GM18909 (cell line): ENCODE data around the gene TMEM106C.

ENCODE experiments used
- ATAC-seq: cut with Tn5 transposase; IDR thresholded peaks from one replicate; pipeline ENCODE4 v1.9.1; 2021; ENCODE audit warnings: mild to moderate bottlenecking; ENCODE audit not compliant: unreplicated experiment, poor library complexity

TMEM106C gene

DNA sequence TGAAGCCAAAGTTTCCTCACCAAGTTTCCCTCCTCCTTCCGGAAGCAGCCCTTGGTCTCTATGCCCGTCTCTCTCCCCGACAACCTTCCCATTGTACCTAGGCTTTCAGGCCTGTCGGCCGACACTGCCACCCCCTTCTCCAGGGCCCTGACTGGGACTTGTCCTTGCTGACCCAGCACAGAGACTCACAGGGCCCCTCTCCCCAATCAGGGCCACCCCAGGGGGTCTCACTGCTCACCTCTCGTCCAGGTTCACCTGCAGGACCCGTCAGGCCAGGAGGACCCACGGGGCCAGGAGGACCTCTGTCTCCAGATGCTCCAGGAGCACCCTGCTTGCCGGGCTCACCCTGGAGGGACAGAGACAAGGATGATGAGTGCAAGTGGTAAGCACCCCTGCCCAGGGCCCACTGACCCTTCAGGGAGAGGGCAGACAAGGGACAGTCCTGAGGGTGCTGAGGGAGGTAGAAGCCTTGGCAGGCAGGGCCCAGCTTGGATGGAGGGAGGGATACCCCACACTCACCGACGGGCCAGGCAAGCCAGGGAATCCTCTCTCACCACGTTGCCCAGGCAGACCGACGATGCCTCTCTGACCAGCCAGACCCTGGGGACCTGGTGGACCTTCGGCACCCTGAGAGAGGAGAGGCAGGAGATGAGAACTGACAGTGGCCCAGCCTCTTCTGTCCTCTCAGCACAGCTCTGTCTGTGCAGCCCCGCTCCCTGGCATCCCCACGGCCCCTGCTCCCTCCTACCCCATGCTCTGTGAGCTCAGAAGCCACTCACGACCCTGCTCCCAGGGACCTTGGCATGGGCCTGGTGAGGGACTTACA, 14.6 kb downstream of the TMEM106C start:
- no peak for ATAC-seq

- no peak for ATAC-seq
Measured at GRCh38 chr12:47978598-47978873, 15.1 kb downstream of the TMEM106C start.

DNA sequence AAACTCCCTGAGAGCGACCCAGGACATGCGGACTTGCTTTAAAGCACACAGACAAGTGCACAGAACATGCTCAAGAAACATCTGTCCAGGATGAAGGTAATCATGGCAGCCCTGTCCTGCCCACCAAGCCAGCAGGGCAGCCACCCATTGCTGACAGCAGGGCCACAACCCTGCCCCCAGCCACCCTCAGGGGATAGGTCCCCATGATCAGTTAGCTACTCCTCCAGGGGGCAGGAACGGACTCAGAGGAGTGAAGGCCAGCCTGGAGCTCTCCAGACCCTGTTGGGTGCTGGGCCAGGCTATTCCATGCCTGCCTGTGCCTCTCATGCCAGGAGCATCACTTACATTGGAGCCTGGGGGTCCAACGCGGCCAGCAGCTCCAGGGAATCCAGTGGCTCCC, 15.8 kb downstream of the TMEM106C start:
- no peak for ATAC-seq

DNA sequence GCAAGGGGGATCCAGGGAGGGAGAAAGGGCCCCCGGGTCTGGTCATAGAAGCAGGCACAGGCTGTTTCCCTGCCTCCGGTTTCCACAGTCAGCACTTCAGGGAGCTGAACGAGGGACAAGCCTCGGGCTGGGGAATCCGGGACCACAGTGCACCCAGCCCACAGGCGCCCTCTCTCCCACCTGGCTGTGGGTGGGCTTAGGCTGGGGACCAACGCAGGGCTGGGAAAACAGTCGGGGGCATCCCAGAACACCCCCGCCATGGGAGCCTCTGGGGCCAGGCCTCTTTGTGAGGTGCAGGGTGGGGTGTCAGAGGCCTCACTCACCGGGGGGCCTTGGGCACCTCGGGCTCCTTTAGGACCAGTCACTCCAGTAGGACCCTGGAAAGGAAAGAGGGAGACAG, 16.3 kb downstream of the TMEM106C start:
- ATAC-seq = no peak

- ATAC-seq = no peak
Measured at GRCh38 chr12:47980197-47980596, 16.8 kb downstream of the TMEM106C start.

DNA sequence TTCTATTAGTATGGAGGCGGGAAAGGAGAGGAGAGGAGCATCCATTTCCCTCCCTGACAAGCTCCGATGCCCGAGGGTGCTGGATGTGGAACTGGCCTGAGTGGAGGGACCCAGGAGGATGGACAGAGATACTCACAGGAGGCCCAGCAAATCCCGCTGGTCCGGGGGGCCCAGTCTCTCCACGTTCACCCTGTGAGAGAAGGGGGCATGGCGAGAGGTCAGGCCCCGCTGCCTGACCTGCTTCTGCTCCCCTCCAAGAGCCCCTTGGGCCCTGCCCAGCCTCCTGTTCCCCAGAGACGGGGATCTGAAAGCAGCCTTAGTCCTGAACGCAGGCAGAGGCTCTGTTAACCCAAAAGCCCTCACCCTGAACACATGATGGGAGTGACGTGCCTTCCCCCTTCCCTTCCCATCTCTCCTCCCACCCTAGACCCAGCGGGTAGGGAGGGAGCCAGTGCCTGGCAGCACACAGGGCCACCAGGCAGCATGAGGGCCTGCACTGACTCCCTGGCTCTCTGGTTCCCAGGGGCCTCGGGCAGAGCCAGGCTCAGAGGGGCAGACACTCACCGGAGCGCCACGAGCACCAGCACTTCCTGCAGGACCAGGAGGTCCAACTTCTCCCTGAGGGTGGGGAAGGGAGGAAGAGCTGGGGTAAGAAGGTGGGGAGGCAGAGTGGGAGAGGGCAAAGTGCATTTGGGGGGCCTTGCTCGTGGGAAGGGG, 17.5 kb downstream of the TMEM106C start:
- no peak for ATAC-seq

- no peak for ATAC-seq
Measured at GRCh38 chr12:47981496-47982260, 18.3 kb downstream of the TMEM106C start.

DNA sequence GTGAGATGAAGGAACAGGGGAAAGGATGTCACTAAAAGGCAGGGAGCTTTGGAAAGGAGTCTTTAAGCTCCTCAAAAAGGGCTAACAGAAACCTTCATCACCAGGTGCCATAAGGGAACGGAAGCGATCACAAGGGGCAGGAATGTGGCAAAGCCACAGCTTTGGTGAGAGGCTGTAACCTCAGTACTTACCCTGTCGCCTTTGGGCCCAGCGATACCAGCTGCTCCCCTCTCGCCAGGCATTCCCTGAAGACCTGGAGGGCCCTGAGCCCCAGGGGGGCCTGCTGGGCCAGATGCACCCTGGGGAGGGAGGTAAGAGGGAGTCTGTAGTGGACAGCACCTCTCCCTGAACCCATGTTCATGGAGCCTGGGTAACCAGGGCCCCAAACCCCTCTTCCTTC, 18.9 kb downstream of the TMEM106C start:
- ATAC-seq = no peak

- ATAC-seq = no peak
Measured at GRCh38 chr12:47982770-47983169, 19.4 kb downstream of the TMEM106C start.

DNA sequence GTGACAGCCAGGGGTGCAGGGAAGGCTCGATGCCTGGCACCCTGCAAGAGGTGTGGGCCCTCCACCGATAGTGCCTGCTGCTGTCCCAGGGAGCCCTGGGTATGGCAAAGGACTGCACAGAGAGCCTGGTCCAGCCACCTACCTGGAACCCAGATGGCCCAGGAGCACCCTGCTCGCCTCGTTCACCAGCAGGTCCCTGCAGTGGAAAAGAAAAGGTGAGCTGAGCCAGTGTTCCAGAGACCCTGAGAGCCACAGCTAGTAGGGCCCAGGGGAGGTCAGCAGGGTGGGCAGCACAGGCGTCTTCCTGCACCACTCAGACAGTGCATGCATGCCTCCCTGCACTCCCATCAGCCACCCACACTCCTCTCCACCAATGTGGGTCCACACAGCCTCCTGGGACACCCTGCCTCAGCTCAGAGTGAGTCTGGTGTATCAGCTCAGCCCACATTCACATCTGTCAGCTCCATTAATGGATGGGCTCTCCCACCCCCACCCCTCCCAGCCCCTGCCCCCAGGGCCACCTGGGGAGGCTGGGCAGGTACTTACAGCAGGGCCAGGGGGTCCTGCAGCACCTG, 20.2 kb downstream of the TMEM106C start:
- ATAC-seq = no peak

DNA sequence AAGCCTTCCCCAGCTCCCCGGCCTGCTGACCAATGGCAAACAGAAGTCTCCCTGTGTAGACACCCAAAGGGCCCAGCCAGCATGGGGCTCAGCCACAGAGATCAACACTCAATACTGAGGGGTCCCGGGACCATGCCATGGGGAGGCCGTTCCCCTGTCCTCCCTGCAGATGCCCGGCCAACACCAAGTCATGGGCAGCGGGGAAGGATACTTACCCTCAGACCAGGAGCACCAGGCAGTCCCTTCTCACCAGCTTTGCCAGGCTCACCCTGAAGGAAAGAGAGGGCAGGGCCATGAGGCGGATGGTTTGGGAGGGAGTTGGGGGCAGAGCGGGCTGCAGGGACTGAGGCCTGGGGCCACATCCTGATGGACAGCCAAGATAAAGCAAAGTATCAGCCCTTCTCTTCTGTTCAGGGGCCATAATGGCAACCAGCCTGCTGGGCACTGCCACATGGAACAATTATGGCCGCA, 21.0 kb downstream of the TMEM106C start:
- no peak for ATAC-seq

DNA sequence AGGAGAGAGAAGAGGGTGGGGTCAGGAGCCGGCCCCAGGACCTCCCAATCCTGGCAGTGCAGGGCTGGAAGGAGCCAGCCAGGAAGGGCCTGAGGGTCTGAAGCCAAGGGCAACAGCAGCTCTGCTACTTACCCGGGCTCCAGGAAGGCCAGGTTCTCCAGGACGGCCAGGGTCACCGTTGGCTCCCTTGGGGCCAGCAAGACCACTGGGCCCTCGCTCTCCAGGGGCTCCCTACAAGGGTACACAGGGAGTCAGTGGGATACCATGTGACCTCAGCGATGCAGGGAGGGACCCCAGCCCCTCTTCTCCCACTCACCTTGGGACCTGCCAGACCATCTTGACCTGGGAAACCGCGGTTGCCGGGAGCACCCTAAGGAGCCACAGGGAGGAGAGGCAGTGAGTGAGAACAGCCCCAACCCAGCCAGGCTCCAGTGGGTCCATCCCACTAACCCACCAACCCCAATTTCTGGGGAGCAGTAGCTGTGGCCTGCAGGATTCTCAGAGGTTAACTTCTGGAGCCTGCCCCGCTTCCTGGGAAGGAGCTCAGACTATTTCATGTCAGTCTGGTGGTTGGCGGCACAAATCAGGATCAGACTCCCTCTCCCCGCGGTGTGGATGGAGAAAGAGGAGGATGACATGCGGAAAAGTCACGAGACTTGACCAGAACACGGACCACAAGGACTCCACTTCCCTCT, 22.3 kb downstream of the TMEM106C start:
- no peak for ATAC-seq

GRCh38 chr12:47986291-47986660, 22.9 kb downstream of the TMEM106C start:
- no peak for ATAC-seq

GRCh38 chr12:47986832-47987231, 23.4 kb downstream of the TMEM106C start:
- no peak for ATAC-seq

- no peak for ATAC-seq
Measured at GRCh38 chr12:47987411-47988072, 24.1 kb downstream of the TMEM106C start.

GRCh38 chr12:47988073-47989022, 25.0 kb downstream of the TMEM106C start:
- no peak for ATAC-seq

DNA sequence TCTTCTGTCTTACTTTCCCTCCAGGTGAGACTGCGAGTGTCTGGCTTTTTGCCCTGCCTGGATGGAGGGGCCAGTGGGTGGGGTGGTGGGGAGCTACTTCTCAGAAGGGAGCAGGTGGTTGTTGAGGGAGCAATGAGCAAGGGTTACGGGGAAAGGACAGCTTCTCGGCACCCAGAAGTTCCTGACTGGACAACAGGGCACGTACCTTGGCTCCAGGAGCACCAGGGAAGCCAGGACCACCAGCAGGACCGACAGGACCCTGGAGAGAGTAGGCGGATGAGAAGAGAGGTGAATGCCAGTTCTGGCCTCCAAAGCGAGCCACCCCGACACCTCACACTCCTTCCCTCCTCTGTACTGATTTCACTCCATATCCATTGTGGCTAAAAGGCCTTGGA, 25.6 kb downstream of the TMEM106C start:
- ATAC-seq = no peak

DNA sequence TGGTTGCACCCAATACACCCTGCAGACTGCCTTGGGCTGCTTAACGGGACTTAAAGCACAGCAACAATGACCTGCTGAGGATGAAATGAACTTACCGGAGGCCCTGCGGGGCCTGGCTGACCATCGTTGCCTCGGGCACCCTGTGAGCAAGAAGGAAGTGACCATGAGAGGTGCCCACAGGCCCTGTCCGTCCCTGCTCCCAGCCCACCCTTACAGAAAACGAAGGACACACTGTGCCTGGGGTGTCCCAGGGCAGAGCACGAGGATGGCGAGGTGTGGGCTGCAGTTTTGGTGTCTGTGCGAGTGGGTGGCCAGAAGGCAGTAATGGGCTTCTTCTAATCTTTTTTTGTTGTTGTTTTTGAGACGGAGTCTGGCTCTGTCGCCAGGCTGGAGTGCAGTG, 26.3 kb downstream of the TMEM106C start:
- ATAC-seq = no peak
